ENCODE results near the gene HCRTR2.

Gene HCRTR2

DNA sequence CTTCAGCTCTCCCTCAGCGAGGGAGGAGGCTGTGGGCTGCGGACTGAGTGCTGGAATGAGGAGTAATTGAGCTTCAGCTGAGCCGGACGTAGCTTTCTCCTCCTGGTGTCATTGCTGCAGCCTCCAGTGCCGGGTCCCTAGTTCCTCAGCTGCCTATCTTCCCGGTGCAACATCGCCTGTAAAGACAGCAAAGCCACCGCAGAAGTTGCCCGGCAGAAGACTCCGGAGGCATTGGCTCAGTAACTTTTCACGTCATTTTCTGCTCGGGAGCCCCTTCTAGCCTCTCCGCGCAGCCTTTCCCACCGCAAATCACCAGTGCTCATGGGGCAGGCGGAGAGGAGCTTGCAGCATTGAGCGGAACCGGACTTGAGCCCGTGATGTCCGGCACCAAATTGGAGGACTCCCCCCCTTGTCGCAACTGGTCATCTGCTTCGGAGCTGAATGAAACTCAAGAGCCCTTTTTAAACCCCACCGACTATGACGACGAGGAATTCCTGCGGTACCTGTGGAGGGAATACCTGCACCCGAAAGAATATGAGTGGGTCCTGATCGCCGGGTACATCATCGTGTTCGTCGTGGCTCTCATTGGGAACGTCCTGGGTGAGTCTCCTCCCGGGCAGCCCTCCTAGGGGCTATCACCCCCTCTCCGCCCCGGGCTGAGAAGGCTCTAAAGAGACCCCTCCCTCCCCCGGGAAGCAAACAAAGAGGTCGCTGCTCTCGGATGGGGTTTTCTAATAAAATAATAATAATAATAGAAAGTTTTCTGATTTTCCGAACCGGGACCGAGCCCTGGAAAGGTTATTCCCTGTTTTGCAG is at the start of gene HCRTR2:
TSS of gene HCRTR2 (plus strand) at position 305 of the 816 bp plus-strand sequence. CDS start at position 378, 73 bp downstream.
- Histone ChIP-seq H4K20me1 (ENCODE audit: low read depth, low read length) (no peaks in the 10 kb centered on the region), H3K27ac (ENCODE audit: low read depth, low read length) (no peak within 1 kb of the TSS), H2AFZ (ENCODE audit: low read depth, low read length, severe bottlenecking) (no peak within 1 kb of the TSS), H3F3A (ENCODE audit: insufficient read depth) (no peaks in the 10 kb centered on the region), H3K9me3 (ENCODE audit: insufficient read depth, low read length) (no peaks in the 10 kb centered on the region), H3K79me2 (ENCODE audit: insufficient read depth, low read length) (no peaks in the 10 kb centered on the region), H3K9me2 (replicated peaks; ENCODE audit: insufficient read depth, low read length) (no peaks in the 10 kb centered on the region), H3K4me2 (ENCODE audit: low read depth, low read length, poor library complexity, severe bottlenecking) (no peak within 1 kb of the TSS), H3K36me3 (ENCODE audit: low read length) (no peaks in the 10 kb centered on the region), H3K27me3 (ENCODE audit: low read length) (no peaks in the 10 kb centered on the region), H3K9ac (ENCODE audit: low read length) (no peak within 1 kb of the TSS), H3K4me3 (ENCODE audit: insufficient read depth, low read length, poor library complexity, severe bottlenecking) (no peak within 1 kb of the TSS)
- TF ChIP-seq EZH2phosphoT487 (conservative IDR thresholded peaks at IDR 0.05; ENCODE audit: low read length) (no peak), CTCF (IDR thresholded peaks at IDR 0.05; ENCODE audit: insufficient read depth, low read length, poor library complexity, severe bottlenecking) (no peak)

DNA sequence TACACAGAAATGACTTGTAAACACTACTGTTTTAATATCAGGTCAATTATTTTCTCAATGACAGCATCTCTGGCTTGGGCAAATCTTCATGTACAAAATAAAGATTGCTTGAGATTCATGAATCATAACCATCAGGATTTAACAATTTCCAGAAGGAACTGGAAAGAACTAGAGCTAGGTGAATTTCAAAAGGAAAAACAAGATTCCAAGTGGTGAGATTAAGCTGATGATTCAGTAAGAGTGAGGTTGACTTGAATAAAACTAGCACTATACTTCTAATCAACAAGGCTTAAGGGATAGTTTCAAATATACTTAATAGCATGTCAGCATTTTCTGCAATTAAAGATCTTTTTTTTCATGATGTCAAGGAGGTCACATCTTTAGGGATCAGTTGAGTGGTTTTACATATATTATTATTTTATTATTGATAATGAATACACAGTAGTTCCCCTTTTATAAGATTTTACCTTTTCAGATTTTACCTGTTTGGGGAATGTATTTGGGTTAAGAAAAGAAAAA is 43.5 kb upstream of the HCRTR2 start:
- H2AFZ ChIP-seq (ENCODE audit: low read depth, low read length, severe bottlenecking): no peak overlapping the region
- TF ChIP-seq CTCF (IDR thresholded peaks at IDR 0.05; ENCODE audit: insufficient read depth, low read length, poor library complexity, severe bottlenecking) (no peak), EZH2phosphoT487 (conservative IDR thresholded peaks at IDR 0.05; ENCODE audit: low read length) (no peak)

DNA sequence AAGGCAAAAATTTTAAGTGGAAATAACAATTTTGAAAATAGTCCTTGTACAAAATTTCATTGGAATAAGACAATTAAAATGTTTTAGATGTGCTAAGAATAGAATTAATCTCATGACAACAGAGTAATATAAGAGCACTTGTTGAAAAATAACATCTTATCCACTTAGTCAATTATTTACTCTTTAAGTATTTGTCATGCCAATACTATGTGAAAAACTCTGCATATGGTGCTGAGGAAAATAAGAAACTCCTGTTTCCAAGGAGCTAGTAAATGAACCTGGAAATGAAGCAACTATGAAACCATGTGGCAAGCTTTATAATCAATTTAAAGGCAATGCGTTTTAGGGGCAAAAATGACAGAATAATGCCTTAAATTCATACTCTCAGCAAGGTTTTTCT is 42.7 kb upstream of the HCRTR2 start:
- Histone ChIP-seq H3K9me3 (ENCODE audit: insufficient read depth, low read length) (no peaks in the 10 kb centered on the region), H2AFZ (ENCODE audit: low read depth, low read length, severe bottlenecking) (no peak overlapping the region), H3K79me2 (ENCODE audit: insufficient read depth, low read length) (no peaks in the 10 kb centered on the region), H3K4me3 (ENCODE audit: insufficient read depth, low read length, poor library complexity, severe bottlenecking) (no peak overlapping the region), H3K27ac (ENCODE audit: low read depth, low read length) (no peak overlapping the region), H3K9me2 (replicated peaks; ENCODE audit: insufficient read depth, low read length) (no peaks in the 10 kb centered on the region), H3K9ac (ENCODE audit: low read length) (no peak overlapping the region), H3K4me2 (ENCODE audit: low read depth, low read length, poor library complexity, severe bottlenecking) (no peak overlapping the region), H3K36me3 (ENCODE audit: low read length) (no peaks in the 10 kb centered on the region), H4K20me1 (ENCODE audit: low read depth, low read length) (no peaks in the 10 kb centered on the region), H3K27me3 (ENCODE audit: low read length) (no peaks in the 10 kb centered on the region), H3F3A (ENCODE audit: insufficient read depth) (no peaks in the 10 kb centered on the region)
- TF ChIP-seq EZH2phosphoT487 (conservative IDR thresholded peaks at IDR 0.05; ENCODE audit: low read length): no peak
- TF ChIP-seq CTCF (IDR thresholded peaks at IDR 0.05; ENCODE audit: insufficient read depth, low read length, poor library complexity, severe bottlenecking): no peak

More for the DNA sequence above, 43.5 kb upstream of the HCRTR2 start:
- H3K9ac ChIP-seq (ENCODE audit: low read length): no peak overlapping the region
- no peak overlapping the region for H3K4me3 ChIP-seq (ENCODE audit: insufficient read depth, low read length, poor library complexity, severe bottlenecking)
- H3K9me3 ChIP-seq (ENCODE audit: insufficient read depth, low read length): no peaks in the 10 kb centered on the region
- H3K27ac ChIP-seq (ENCODE audit: low read depth, low read length): no peak overlapping the region
- no peaks in the 10 kb centered on the region for H3K36me3 ChIP-seq (ENCODE audit: low read length)
- H3K4me2 ChIP-seq (ENCODE audit: low read depth, low read length, poor library complexity, severe bottlenecking): no peak overlapping the region
- H3K79me2 ChIP-seq (ENCODE audit: insufficient read depth, low read length): no peaks in the 10 kb centered on the region
- H3K27me3 ChIP-seq (ENCODE audit: low read length): no peaks in the 10 kb centered on the region
- no peaks in the 10 kb centered on the region for H4K20me1 ChIP-seq (ENCODE audit: low read depth, low read length)
- no peaks in the 10 kb centered on the region for H3K9me2 ChIP-seq (replicated peaks; ENCODE audit: insufficient read depth, low read length)
- H3F3A ChIP-seq (ENCODE audit: insufficient read depth): no peaks in the 10 kb centered on the region
